ENCODE measurements around the gene GPR132. TPM values are rescaled to one million over a fixed set of nuclear protein-coding genes. Genes with fewer than 3 reads are reported as not detected.

Gene GPR132
- total RNA-seq, 1 experiment from 2014 or later, result 0.08 TPM

DNA sequence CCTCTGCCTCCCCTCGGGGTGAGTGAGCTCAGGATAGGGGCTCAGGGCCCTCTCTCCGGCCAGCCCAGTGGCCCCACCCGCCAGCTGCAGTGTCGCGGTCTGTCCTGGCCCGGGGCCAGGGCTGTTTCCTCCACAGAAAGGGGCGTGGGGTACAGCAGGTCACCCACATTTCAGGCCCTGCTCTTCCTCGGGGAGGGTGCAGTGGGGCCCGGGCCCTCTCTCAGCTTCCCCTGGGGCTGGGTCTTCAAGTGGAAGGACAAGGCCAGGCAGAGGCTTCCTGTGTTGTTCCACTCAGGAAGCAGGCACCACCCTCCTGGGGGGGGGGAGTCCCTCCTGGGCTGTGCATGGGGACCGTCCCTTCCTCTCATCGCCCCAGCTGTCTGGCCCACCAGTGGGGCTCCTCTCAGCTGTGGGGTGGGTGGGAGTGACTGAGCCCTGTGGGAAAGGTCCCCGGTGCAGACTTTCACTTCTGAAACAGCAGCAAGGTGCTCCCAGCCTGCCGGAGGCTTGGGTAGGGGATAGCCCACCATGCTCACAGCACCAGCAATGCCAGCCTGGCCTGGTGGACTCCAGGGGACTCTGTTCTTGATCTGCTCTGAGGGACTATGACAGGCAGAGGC lies 3.7 kb downstream of the GPR132 start:
- CTCF ChIA-PET, result interaction anchor here (0.6 kb wide), 1 partner anchor 92 kb away, joined by 3 read pairs; no protein-coding TSS in a partner anchor

DNA sequence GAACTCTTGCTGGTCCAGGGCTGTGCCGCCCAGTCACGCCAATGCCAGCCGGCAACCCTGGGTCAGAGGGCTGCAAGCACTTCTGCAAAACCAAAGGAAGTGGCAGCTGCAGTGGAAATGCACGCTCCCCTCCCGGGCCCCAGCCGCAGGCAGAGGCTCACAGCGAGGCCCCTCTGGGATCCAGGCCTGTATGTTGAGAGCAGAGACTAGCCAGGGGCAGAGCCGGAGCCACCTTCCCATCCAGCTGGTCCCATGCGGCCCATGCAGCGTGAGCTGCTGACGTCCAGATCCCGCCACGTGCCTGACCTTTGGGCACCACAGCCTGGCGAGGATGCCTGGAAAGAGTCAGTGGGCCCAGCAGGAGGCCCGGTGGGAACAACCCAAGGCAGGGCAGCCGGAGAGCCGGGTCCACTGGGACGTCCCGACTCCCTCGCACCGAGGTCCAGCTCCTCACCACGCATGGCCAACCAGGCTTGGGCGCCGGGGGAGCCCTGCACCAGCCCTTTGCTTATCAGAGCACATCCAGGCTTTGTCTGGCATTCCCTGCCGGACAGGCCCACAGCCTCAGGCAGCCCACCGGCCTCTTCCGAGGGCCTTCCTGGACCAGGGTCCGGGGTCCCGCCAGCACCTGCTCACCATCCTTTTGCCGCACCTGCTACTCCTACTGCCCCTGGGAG lies 4.3 kb downstream of the GPR132 start:
- in situ Hi-C loops (cut with HindIII; ENCODE audit: low pct_unique_long_range_greater_than_20kb, low sequenced_read_pairs) (no loop called here), intact Hi-C loops (cut with micrococcal nuclease; ENCODE audit: unreplicated experiment) (no loop called here)
- no peak for DNase-seq (ENCODE audit: low read depth, low spot score)
- Histone ChIP-seq H3K4me1 (ENCODE audit: control insufficient read depth, insufficient read depth, low read length) (no peaks in the 10 kb centered on the region), H3K27ac (ENCODE audit: low read length) (no peak overlapping the region), H3K36me3 (ENCODE audit: control insufficient read depth, insufficient read depth, low read length) (no peaks in the 10 kb centered on the region), H3K27me3 (ENCODE audit: control insufficient read depth, insufficient read depth, low read length) (no peaks in the 10 kb centered on the region), H3K4me3 (ENCODE audit: low read depth in 2 of 2, low read length in 2 of 2) (no peak overlapping the region), H3K9me3 (ENCODE audit: control insufficient read depth, insufficient read depth, low read depth, low read length) (no peaks in the 10 kb centered on the region)
- ATAC-seq, result no peak; the same call in 1 of the 2 replicates
- ChIA-PET POLR2A (interaction anchor here (0.6 kb wide), 1 partner anchor 235 kb away, joined by 6 read pairs; no protein-coding TSS in a partner anchor), CTCF (interaction anchor here (0.6 kb wide), 1 partner anchor 92 kb away, joined by 3 read pairs; no protein-coding TSS in a partner anchor)
- TF ChIP-seq SIN3A (IDR thresholded peaks at IDR 0.05; ENCODE audit: borderline replicate concordance, insufficient read depth, low read depth, low read length), result no peak
- TF ChIP-seq, protein P1, sequence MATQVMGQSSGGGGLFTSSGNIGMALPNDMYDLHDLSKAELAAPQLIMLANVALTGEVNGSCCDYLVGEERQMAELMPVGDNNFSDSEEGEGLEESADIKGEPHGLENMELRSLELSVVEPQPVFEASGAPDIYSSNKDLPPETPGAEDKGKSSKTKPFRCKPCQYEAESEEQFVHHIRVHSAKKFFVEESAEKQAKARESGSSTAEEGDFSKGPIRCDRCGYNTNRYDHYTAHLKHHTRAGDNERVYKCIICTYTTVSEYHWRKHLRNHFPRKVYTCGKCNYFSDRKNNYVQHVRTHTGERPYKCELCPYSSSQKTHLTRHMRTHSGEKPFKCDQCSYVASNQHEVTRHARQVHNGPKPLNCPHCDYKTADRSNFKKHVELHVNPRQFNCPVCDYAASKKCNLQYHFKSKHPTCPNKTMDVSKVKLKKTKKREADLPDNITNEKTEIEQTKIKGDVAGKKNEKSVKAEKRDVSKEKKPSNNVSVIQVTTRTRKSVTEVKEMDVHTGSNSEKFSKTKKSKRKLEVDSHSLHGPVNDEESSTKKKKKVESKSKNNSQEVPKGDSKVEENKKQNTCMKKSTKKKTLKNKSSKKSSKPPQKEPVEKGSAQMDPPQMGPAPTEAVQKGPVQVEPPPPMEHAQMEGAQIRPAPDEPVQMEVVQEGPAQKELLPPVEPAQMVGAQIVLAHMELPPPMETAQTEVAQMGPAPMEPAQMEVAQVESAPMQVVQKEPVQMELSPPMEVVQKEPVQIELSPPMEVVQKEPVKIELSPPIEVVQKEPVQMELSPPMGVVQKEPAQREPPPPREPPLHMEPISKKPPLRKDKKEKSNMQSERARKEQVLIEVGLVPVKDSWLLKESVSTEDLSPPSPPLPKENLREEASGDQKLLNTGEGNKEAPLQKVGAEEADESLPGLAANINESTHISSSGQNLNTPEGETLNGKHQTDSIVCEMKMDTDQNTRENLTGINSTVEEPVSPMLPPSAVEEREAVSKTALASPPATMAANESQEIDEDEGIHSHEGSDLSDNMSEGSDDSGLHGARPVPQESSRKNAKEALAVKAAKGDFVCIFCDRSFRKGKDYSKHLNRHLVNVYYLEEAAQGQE (IDR thresholded peaks at IDR 0.05; ENCODE audit: insufficient read depth in 1 of 2, low read depth in 2 of 2, low read length in 1 of 2), result no peak
- no peak for TF ChIP-seq TCF7L2 (IDR thresholded peaks at IDR 0.05; ENCODE audit: low read depth, low read length)
- no peak for TF ChIP-seq CTCF (IDR thresholded peaks at IDR 0.05)
- BruUV-seq (replicated peaks), result no TSS peak

More for the DNA sequence above, 3.7 kb downstream of the GPR132 start:
- DNase-seq (ENCODE audit: low read depth, low spot score), result no peak
- no peak overlapping the region for H3K4me3 ChIP-seq (ENCODE audit: low read depth in 2 of 2, low read length in 2 of 2)
- no TSS peak for BruUV-seq (replicated peaks)
- no peak overlapping the region for H3K27ac ChIP-seq (ENCODE audit: low read length)
- POLR2A ChIA-PET, result interaction anchor here (0.6 to 0.7 kb wide), 2 partner anchors 41 to 235 kb away, joined by 6 to 7 read pairs; partner anchors contain the start of gene CDCA4
- no peaks in the 10 kb centered on the region for H3K36me3 ChIP-seq (ENCODE audit: control insufficient read depth, insufficient read depth, low read length)
- intact Hi-C loops (cut with micrococcal nuclease; ENCODE audit: unreplicated experiment) (no loop called here), in situ Hi-C loops (cut with HindIII; ENCODE audit: low pct_unique_long_range_greater_than_20kb, low sequenced_read_pairs) (no loop called here)
- ATAC-seq, result no peak
- TF ChIP-seq, protein P1 (IDR thresholded peaks at IDR 0.05; ENCODE audit: insufficient read depth in 1 of 2, low read depth in 2 of 2, low read length in 1 of 2), result no peak
- TF ChIP-seq TCF7L2 (IDR thresholded peaks at IDR 0.05; ENCODE audit: low read depth, low read length) (no peak), CTCF (IDR thresholded peaks at IDR 0.05) (no peak), POLR2AphosphoS5 (IDR thresholded peaks at IDR 0.05; ENCODE audit: low read depth, low read length) (no peak), SIN3A (IDR thresholded peaks at IDR 0.05; ENCODE audit: borderline replicate concordance, insufficient read depth, low read depth, low read length) (no peak)
- H3K27me3 ChIP-seq (ENCODE audit: control insufficient read depth, insufficient read depth, low read length), result no peaks in the 10 kb centered on the region
- no peaks in the 10 kb centered on the region for H3K4me1 ChIP-seq (ENCODE audit: control insufficient read depth, insufficient read depth, low read length)
- no peaks in the 10 kb centered on the region for H3K9me3 ChIP-seq (ENCODE audit: control insufficient read depth, insufficient read depth, low read depth, low read length)
